GM18951 (cell line): ENCODE measurements around the gene FMNL2.

ENCODE experiments used
- POLR2A ChIP-seq: IDR thresholded peaks from 4 replicates; pipeline ENCODE4 v1.6.1; 2011; ENCODE audit warnings: mild to moderate bottlenecking; ENCODE audit not compliant: insufficient read length, insufficient read depth; ENCODE audit errors: extremely low read depth
- in situ Hi-C: fragments of 300-500 bp; cut with MboI; formaldehyde crosslinking; loops from one replicate; pipeline ENCODE4 v1.12.0; 2022; ENCODE audit warnings: low sequenced_read_pairs, mixed read lengths, inconsistent platforms; ENCODE audit not compliant: unreplicated experiment

FMNL2 gene

DNA sequence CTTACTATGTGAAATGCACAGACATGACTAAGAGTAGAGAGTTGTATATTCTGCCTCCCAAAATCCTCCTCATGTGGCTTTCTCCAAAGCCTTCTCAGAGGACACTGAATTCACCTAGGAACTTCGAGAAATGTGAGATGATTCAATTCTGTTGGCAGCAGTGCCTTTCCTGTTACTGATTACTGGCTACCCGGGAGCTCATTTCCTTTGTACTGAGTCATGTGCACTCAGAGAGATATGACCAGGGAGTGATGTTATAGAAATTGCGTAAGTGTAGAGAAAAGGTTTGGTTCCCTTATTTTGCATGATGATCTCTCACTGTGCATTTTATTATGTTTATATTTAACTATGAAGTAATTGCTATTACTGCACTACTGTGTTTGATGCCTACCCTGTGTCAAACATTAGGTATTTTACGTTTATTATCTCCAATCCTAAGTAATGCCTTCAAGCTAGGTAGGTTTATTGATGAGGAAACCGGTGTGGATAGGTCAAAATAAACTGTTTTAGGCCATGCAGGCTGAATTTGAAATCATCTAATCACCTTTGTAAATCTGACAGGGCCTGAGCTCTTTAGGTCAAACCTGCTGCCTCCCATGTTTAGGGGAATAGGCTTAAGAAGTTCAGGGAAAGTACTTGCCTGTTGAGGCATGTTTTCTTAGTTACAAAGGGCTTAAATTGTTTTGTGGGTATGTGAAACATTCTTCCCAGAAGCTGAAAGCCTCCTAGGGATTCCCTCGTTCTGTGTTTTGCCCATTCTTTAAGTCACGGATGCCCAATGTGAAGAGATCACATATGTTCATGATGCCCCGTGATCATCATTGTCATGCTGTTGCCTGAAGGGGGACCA, 86.8 kb downstream of the FMNL2 start:
- in situ Hi-C loops: no loop called here
- TF ChIP-seq POLR2A: no peak

- no peak for TF ChIP-seq POLR2A
- in situ Hi-C loops: no loop called here
These were observed 88.7 kb downstream of the FMNL2 start for GRCh38 chr2:152423684-152424083.

DNA sequence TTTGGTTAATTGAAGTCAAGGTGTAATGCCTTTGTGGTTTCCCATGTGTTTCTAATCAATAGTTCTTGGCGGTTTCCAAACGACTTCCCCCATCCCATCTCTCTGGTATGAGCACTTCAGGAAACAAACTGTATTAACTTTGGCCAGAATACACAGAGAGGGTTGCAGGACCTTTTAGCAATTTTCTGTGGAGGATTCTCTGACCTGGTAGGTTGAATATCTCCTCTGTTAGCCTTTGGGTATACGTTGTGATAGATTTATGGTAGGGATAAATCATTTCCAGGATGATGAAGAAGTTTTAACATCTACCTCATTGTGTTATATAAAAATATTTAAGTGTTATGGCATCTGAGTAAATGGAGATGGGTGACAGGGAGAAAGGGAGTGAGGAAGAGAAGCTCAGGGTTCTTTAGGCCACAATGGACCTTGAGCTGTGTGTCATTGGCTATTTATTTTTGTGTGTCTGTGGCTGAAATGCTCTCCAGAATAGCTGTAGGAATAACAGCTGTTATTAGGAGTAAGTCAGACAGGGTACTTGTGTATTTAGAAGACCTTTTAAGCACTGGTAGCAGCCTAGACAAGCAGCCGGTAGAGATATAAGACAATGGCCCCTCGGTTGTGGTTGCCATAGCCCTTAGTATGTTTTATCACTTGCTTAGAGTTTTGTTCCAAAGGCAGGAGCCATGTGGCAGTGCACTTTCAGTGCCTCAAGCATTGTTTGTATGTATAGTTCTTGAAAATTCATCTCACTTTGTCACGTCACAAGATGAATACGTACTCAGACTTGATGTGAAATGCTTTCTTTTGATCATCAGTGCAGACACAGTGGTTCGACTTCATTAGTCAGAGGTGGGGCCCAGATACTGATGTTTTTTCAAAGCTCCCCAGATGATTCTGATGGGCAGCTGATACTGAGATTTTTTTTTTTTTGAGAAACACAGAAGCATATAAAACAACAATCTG, 91.1 kb downstream of the FMNL2 start:
- TF ChIP-seq POLR2A: no peak
- in situ Hi-C loops: no loop called here

- no peak for TF ChIP-seq POLR2A
- in situ Hi-C loops: no loop called here
These were observed 91.8 kb downstream of the FMNL2 start for GRCh38 chr2:152426801-152427200.

GRCh38 chr2:152427902-152428301, 92.9 kb downstream of the FMNL2 start:
- no peak for TF ChIP-seq POLR2A
- in situ Hi-C loops: no loop called here

DNA sequence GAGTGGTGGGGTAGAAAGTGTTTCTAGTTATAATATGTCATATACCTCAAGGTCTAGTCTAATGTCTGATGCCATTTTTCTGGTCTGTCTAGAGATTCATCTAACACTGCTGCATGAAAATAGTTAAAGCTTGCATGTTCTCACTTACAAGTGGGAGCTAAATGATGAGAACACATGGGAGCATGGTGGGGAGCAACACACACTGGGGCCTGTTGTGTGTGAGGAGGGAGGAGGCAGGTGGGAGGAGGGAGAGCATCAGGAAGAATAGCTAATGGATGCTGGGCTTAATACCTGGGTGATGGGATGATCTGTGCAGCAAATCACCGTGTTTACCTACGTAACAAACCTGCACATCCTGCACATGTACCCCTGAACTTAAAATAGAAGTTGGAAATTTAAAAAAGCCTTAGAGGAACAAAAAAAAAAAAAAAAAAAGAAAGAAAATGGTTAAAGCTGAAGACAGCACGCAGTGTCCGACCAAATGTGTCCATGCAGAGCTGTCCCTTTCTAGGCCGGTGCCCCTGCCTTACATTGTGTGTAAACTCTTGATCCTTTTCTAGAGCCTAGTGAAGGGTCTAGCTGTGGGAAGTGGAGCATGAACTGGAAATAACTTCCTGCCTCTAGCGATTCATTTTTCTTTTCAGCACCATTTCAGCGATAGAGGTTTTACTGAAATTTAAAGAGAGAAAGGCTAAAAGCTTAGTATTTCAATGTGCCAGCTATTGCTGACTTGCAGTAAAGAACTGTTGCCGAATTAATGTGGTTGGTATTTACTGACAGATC, 94.0 kb downstream of the FMNL2 start:
- in situ Hi-C loops: no loop called here
- TF ChIP-seq POLR2A: no peak

DNA sequence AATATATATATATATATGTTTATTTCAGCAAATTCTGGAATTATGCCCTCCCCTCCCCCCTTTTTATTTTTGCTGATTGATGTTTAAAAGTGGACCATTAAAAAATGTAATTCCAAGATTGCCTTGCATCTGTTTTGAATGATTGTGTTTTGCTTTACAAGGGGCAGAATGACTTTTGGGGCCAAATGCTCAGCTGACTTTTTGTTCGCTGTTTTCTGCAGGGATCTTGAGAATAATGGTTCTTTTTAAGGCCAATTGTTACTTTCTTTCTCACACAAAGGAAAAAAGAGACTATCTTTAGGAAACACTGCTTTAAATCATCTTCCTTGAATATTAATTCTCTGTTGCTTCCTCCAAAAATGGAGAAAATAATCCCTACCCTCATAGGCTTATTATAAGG, 95.9 kb downstream of the FMNL2 start:
- no peak for TF ChIP-seq POLR2A
- in situ Hi-C loops: no loop called here

- in situ Hi-C loops: no loop called here
- no peak for TF ChIP-seq POLR2A
These were observed 96.6 kb downstream of the FMNL2 start for GRCh38 chr2:152431370-152432098.

DNA sequence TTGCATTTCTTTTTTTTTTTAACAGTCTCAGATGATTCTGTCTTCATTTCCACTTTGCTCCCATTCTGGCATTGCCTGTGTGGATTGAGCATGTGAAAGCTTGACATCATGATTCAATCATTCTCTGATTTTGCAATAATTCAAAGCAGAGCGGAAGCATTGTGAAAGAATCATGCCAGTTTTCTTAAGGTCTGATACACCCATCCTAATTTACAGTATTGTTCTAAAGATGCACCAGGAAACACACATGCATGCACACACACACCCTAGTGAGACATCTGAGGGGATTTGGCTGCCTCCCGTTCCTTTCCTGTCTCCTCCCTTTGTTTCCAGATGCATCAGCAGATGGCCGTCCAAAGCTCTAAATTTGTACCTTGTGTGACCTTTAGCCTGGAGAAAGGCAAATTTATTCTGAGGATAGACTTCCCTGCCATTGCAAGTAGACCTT, 97.3 kb downstream of the FMNL2 start:
- TF ChIP-seq POLR2A: no peak
- in situ Hi-C loops: no loop called here

GRCh38 chr2:152432765-152433164, 97.8 kb downstream of the FMNL2 start:
- no peak for TF ChIP-seq POLR2A
- in situ Hi-C loops: no loop called here

DNA sequence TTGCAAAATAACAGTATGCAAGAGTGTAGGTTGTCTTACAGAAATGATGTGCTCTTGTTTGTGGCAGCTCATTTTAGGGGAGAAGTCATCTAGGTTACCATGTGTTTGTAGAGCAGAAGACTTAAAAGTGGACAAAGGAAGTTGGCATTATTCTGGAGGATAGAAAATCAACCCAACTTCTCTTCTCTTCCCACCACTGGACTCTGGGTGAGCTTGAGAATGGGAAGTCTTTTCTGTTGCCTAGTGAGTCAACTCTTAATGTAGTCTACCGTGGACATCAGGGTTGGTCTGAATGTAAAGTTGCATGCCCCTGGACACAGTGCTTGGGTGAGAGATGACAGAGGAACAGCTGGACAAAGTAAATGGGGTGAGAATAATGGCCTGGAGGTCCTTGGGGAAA, 98.3 kb downstream of the FMNL2 start:
- TF ChIP-seq POLR2A: no peak
- in situ Hi-C loops: no loop called here

GRCh38 chr2:152433791-152434190, 98.8 kb downstream of the FMNL2 start:
- in situ Hi-C loops: no loop called here
- TF ChIP-seq POLR2A: no peak
